ENCODE data around the gene DKK3.

Gene DKK3

GRCh38 chr11:12003336-12003735, 5.1 kb downstream of the DKK3 start:
- no peak for DNase-seq

GRCh38 chr11:12001186-12001585, 7.2 kb downstream of the DKK3 start:
- no peak for DNase-seq

- no peak for DNase-seq
Measured at GRCh38 chr11:11998091-11998781, 10.2 kb downstream of the DKK3 start.

- no peak for DNase-seq
Measured at GRCh38 chr11:11997049-11997322, 11.4 kb downstream of the DKK3 start.

- no peak for DNase-seq
Measured at GRCh38 chr11:11996321-11997048, 11.9 kb downstream of the DKK3 start.

GRCh38 chr11:11995601-11996000, 12.8 kb downstream of the DKK3 start:
- DNase-seq = no peak

GRCh38 chr11:11993839-11994238, 14.6 kb downstream of the DKK3 start:
- no peak for DNase-seq

- DNase-seq = no peak
Measured at GRCh38 chr11:11992257-11993212, 15.9 kb downstream of the DKK3 start.

- no peak for DNase-seq
Measured at GRCh38 chr11:11989774-11990744, 18.4 kb downstream of the DKK3 start.

GRCh38 chr11:11988681-11989261, 19.7 kb downstream of the DKK3 start:
- DNase-seq = no peak

- DNase-seq = no peak
Measured at GRCh38 chr11:11988099-11988651, 20.3 kb downstream of the DKK3 start.

GRCh38 chr11:11987503-11988022, 20.9 kb downstream of the DKK3 start:
- DNase-seq = no peak

GRCh38 chr11:11985954-11986949, 22.2 kb downstream of the DKK3 start:
- DNase-seq = no peak

GRCh38 chr11:11985016-11985715, 23.3 kb downstream of the DKK3 start:
- DNase-seq = no peak

GRCh38 chr11:11984563-11984962, 23.9 kb downstream of the DKK3 start:
- no peak for DNase-seq

GRCh38 chr11:11983427-11983826, 25.0 kb downstream of the DKK3 start:
- no peak for DNase-seq

- DNase-seq = no peak
Measured at GRCh38 chr11:11982975-11983374, 25.5 kb downstream of the DKK3 start.

GRCh38 chr11:11982461-11982860, 26.0 kb downstream of the DKK3 start:
- DNase-seq = no peak

- no peak for DNase-seq
Measured at GRCh38 chr11:11981840-11982239, 26.6 kb downstream of the DKK3 start.

GRCh38 chr11:11981364-11981763, 27.1 kb downstream of the DKK3 start:
- DNase-seq = no peak

All from stimulated activated naive CD4-positive, alpha-beta T cell (primary cell).